Kidney capillary endothelial cell (primary cell): ENCODE results near the gene PWWP2B.

ENCODE experiments used
- DNase-seq: peaks from one replicate; pipeline ENCODE4 v3.0.0-alpha.2; 2018; ENCODE audit warnings: low spot score

The PWWP2B gene

DNA sequence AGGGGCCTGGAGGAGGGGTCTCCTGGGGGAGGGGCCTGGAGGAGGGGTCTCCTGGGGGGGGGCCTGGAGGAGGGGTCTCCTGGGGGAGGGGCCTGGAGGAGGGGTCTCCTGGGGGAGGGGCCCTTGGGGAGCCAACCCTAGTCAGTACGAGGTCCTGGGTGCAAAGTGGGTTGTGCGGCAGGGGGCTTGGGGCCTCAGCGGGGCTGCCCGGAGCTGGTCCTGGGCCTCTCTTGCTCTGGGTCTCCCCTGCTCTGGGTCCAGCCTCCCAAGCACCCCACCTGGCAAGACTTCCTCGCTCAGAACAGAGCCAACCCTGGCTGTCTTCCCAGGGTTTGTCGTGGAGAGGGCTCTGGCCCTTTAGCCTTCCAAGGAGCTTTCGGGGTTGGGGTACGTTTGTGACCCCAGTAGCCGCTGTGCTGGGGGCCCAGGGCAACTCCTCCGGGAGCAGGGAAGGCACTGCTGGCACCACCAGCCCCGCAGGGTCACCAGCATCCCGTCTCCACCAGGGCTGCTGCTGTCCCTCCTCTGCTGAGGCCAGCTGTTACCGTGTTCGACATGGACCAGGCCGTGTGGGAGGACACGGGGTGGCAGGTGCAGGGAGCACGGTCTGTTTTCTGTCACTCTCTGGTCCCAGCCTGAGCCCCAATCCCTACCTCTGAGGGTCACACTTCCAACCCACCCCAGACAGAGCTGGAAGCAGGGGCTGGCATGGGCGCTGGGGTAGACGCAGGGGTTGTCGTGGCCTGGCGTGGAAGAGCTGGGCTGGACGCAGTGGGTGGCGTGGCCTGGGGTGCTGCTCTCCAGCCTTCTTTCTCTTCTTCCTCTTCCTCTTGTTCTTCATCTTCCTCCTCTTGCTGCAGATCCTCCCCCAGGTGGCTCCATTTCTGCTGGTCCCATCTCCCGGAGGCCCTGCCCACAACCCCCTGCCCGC is 22.8 kb downstream of the PWWP2B start:
- no peak for DNase-seq

DNA sequence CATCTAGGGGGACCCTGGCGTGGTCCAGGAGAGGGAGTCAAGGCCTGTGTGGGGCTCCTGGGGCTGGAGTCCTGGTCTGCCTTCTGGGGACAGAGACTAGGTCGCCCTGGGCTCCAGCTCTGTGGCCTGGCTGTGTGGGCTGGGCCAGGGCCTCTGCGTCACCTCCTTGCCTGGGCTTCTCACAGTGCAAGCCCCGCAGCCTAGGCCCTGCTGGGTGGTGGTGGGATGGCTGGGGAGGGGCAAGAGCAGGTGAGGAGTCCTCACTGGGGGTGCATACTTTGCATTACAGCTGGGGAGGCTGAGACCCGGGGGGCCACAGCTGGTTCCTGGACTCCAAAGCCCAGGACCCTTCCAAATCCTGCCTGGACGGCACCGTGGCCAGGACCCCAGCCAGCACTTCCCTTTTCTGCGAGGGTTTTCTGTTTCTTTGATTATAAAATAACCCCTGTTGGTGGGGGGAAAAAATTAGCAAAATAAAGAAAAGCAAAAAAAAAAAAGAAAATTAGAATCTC is 23.5 kb downstream of the PWWP2B start:
- no peak for DNase-seq

GRCh38 chr10:132420981-132421846 is 24.2 kb downstream of the PWWP2B start:
- no peak for DNase-seq

- DNase-seq = no peak
Measured at GRCh38 chr10:132421847-132422751, 25.1 kb downstream of the PWWP2B start.

GRCh38 chr10:132422903-132423825 is 26.2 kb downstream of the PWWP2B start:
- no peak for DNase-seq

DNA sequence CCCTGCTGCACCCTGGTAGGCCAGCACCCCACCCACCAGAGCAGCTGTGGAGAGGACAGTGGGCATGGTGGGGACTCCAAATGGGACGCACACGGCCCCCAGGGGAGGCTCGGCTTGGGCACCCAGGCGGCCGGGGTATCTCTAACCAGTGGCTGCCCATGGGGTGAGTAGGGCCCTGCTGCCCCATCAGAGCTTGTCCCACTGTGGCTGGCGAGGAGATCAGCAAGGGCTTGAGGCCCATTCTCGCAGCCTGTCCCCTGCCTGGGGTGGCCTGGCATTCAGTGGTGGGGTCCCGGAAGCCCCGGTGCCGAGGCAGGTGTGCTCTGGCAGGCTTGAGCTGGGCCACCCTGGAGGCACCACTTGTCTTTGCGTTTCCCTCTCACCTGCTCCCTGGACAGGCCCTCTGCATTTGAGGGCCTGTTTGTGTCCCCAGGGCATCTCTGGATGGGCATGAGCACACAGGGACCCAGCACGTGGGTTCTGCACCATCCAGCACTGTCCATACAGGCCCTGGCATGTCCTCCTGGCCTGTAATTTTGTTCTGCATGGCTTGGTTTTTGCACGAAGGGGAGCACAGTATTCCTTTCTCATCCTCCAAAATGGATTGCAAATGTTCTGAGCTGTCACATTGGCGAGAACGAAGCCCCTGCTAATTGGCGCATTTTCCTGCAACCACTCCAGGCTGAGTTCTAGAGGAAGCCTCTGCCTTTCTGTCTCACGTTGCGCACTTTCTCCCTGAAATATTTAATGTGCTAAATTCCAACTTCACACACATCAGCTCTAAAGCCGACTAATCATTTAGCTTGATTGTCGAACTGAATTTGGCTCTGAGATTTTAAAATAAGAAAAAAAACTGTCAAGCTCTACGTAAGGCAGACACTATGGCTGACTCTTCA is 27.2 kb downstream of the PWWP2B start:
- DNase-seq = no peak

- no peak for DNase-seq
Measured at GRCh38 chr10:132425029-132425756, 28.2 kb downstream of the PWWP2B start.

DNA sequence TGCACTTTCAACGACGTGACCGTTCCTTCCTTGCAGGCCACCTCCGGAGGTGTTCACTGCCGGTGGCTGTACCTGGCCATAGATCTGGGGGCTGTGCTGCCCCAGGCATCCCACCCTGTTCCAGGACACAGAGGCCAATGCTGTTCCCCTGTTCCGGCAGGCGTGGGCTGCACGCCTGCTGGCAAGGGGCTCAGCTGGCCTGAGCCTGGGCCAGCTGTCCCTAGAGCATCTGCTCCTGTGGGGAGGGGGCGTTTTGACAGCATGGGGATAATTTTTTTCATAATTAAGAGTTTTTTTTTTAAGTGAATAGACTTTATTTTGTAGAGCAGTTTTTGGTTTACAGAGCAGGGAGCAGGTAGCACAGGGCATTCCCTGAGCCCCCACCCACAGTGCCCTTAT is 28.8 kb downstream of the PWWP2B start:
- no peak for DNase-seq

DNA sequence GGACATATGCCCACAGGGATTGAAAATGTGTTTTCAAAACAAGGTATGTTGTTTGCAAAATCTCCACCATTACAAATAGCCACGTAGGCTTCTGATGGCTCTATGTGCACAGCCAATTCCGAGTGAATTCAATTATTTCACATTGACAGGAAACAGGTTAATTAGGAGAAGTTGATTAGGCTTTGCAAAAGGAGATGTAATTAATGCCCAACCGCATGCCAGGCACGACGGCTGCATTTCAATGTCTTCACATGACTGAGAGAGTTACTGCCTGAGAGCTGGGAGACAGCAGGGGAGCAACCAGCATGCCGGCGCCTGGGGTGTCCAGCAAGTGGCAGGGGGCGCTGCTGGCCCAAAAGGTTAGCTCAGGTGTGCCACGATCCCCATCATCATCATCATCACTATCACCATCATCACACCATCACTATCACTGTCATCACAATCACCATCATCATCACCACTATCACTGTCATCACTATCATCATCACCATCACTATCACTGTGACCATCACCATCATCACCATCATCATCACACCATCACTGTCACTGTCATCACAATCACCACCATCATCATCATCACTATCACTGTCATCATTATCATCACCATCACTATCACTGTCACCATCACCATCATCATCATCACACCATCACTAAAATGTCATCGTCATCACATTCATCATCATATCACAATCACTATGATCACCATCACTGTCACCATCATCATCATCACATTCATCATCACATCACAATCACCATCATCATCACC is 30.2 kb downstream of the PWWP2B start:
- DNase-seq = no peak

DNA sequence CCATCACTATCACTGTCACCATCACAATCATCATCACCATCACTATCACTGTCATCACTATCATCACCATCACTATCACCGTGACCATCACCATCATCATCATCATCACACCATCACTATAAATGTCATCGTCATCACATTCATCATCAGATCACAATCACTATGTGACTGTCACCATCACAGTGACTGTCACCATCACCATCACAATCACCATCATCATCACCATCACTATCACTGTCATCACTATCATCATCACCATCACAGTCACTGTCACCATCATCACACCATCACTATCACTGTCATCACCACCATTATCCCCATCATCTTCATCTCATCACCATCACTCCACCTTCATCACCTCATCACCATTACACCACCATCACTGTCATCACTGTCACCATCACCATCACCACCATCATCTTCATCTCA is 31.0 kb downstream of the PWWP2B start:
- DNase-seq = no peak

GRCh38 chr10:132428486-132428995 is 31.5 kb downstream of the PWWP2B start:
- no peak for DNase-seq

- DNase-seq = no peak
Measured at GRCh38 chr10:132429281-132430230, 32.6 kb downstream of the PWWP2B start.

GRCh38 chr10:132430231-132430743 is 33.3 kb downstream of the PWWP2B start:
- no peak for DNase-seq

DNA sequence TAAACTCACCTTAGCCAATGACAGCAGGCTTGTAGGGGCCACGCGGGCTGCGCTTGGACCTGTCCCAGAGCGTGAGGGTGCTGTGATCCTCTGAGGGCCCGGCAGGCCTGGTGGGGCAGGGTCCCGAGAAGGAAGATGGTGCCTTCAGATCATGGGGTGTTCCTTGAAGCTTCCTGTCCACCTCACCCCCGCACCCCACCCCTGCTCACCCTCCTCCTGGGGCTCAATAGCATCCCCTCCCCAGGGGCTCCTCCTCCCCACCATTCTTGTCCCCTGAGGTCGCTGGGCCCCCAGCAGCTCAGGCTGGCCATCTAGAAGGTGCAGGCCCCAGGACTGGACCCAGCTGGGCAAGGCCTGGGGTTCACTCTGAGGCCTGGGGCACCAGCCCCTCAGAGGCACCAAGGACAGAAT is 33.9 kb downstream of the PWWP2B start:
- no peak for DNase-seq

DNA sequence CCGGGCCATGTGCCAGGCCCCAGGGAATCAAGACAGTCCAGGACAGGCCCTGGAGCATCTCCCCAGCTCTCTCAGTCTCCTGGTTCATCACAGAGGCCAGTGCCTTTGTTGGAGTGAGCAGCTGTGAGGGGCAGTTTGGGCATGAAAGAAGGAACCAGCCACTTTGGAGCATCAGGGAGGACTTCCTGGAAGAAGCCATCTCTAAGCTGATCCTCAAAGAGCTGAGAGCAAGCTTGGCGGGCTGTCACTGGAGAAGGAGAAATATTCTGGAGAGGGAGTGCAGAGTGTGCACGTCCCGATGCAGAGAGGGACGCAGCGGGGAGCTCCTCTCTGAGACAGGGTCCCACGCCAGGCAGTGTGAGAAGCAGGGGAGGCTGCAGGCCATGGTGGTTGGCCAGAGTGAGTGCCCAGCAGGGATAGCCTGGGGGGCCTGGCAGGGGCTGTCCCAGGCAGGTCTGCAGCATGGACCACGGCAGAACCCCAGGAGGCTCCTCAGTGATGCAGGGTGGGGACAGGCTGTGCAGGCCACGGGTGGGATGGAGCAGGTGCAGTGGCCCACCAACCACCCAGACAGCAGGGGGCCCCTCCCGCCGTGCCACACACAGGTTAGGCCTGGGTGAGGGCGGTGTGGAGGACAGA is 34.7 kb downstream of the PWWP2B start:
- DNase-seq = no peak

DNA sequence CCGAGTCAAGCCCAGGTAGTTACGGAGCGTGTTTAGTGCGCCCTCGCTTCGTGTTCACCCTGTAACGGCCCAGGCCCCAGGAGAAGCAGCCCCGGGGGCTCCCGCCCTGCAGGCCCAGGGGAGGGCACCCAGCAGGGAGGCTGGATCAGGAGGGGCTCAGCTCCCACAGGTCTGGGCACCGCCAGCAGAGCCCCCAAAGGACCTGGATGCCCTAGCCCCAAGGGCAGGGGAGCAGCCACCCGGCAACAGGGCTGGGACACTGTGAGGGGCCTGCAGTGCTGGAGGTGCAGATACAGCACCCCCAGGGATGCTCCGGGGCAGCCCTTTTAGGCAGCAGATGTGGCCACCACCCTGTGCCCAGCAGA is 35.2 kb downstream of the PWWP2B start:
- no peak for DNase-seq
